VCaP (cell line): ENCODE measurements around the gene TNS3.

Experiments
- H3K27ac ChIP-seq: fragments of 450-650 bp; 2 replicates; pipeline ENCODE4 v1.5.1; 2017
- CTCF ChIP-seq: fragments of 450-650 bp; conservative IDR thresholded peaks from 2 replicates; pipeline ENCODE4 v1.5.1; 2017; ENCODE audit warnings: mild to moderate bottlenecking, moderate library complexity

The TNS3 gene

GRCh38 chr7:47301657-47302295, 280.1 kb downstream of the TNS3 start:
- no peak for TF ChIP-seq CTCF
- no peak overlapping the region for H3K27ac ChIP-seq

GRCh38 chr7:47301105-47301477, 280.8 kb downstream of the TNS3 start:
- no peak overlapping the region for H3K27ac ChIP-seq
- no peak for TF ChIP-seq CTCF

- H3K27ac ChIP-seq = no peak overlapping the region
- TF ChIP-seq CTCF = no peak
Measured at GRCh38 chr7:47300472-47301104, 281.3 kb downstream of the TNS3 start.

- TF ChIP-seq CTCF = no peak
- H3K27ac ChIP-seq = no peak overlapping the region
Measured at GRCh38 chr7:47299496-47299895, 282.4 kb downstream of the TNS3 start.

GRCh38 chr7:47298636-47299035, 283.3 kb downstream of the TNS3 start:
- no peak overlapping the region for H3K27ac ChIP-seq
- no peak for TF ChIP-seq CTCF

- no peak overlapping the region for H3K27ac ChIP-seq
- TF ChIP-seq CTCF = no peak
Measured at GRCh38 chr7:47297120-47297519, 284.8 kb downstream of the TNS3 start.

GRCh38 chr7:47295606-47296005, 286.3 kb downstream of the TNS3 start:
- TF ChIP-seq CTCF = no peak
- H3K27ac ChIP-seq = no peak overlapping the region
